K562 (cell line): ENCODE measurements around the gene LDAH. TPM values are rescaled to one million over a fixed set of nuclear protein-coding genes. Genes with fewer than 3 reads are reported as not detected.

ENCODE experiments used
- FOXA1 ChIP-seq: fragments of 450-650 bp; IDR thresholded peaks from 2 replicates; pipeline ENCODE4 v1.6.1; 2016; ENCODE audit warnings: mild to moderate bottlenecking, borderline replicate concordance
- NEUROD1 ChIP-seq: fragments of 150-350 bp; IDR thresholded peaks from 2 replicates; pipeline ENCODE4 v1.6.1; 2014; ENCODE audit warnings: borderline replicate concordance, low read length, low read depth; ENCODE audit not compliant: partially characterized antibody
- NFIX ChIP-seq: fragments of 250-450 bp; sonication (Bioruptor Pico); IDR thresholded peaks from 2 replicates; pipeline ENCODE4 v1.4.0; 2020; ENCODE audit warnings: low read depth, mild to moderate bottlenecking, moderate library complexity
- PRPF4 ChIP-seq: fragments of 200-400 bp; formaldehyde crosslinking; IDR thresholded peaks from one replicate; pipeline ENCODE4 v1.6.1; 2017; ENCODE audit warnings: low read length, low read depth, mild to moderate bottlenecking; ENCODE audit not compliant: insufficient read depth, poor library complexity, severe bottlenecking
- SMAD1 ChIP-seq: fragments of 150-350 bp; IDR thresholded peaks from 2 replicates; pipeline ENCODE4 v1.6.1; 2014; ENCODE audit warnings: low read length, low read depth; ENCODE audit not compliant: partially characterized antibody
- TAF15 ChIP-seq: fragments of 200-400 bp; formaldehyde crosslinking; IDR thresholded peaks from 2 replicates; pipeline ENCODE4 v1.6.1; 2017; ENCODE audit warnings: mild to moderate bottlenecking, low read depth, low read length, moderate library complexity
- ZBTB8A ChIP-seq: fragments of 450-650 bp; IDR thresholded peaks from 2 replicates; pipeline ENCODE4 v1.6.1; 2018; ENCODE audit warnings: mild to moderate bottlenecking, moderate library complexity; ENCODE audit not compliant: partially characterized antibody
- polyA plus RNA-seq, 8 experiments: library from polyadenylated mRNA; depleted of rRNA in 4 of 8; stranded (reverse) in 5 of 8; unstranded in 3 of 8; fragments of >200 nt; fragmentation: Nextera tagmentation in 2 of 8; fragmentation: Illumina TruSeq in 1 of 8; extraction: Ambion mirVana in 2 of 8; extraction: Trizol in 1 of 8; gene quantifications; 2 replicates each; pipeline versions ENCODE4 v1.2.1 to v1.2.3, GENCODE V29; 2011 to 2014; ENCODE audit warnings: inconsistent platforms in 1 of 8, missing spikeins in 1 of 8
- total RNA-seq, 7 experiments: library from RNA; depleted of rRNA in 6 of 7; stranded (reverse); fragments of >200 nt in 6 of 7; fragmentation: Illumina TruSeq in 2 of 7; extraction: Trizol in 2 of 7; gene quantifications; 2 replicates each; pipeline versions ENCODE4 v1.2.1 to v1.2.3, GENCODE V29; 2011 to 2021; ENCODE audit warnings: low replicate concordance in 1 of 7
- TF ChIP-seq, protein P1 (sequence below): fragments of 450-650 bp; formaldehyde crosslinking; IDR thresholded peaks from 2 replicates; pipeline ENCODE4 v1.4.0; 2022; ENCODE audit warnings: missing genetic modification characterization
- TF ChIP-seq, protein P2 (sequence below): IDR thresholded peaks from 2 replicates; pipeline ENCODE4 v1.6.1; 2014; ENCODE audit warnings: antibody characterized with exemption
- TF ChIP-seq, protein P3 (sequence below): fragments of 450-650 bp; IDR thresholded peaks from 2 replicates; pipeline ENCODE4 v1.6.1; 2016; ENCODE audit warnings: borderline replicate concordance
- TF ChIP-seq, protein P4 (sequence below): fragments of 250-450 bp; sonication (Bioruptor Pico); IDR thresholded peaks from 2 replicates; pipeline ENCODE4 v1.5.0; 2021; ENCODE audit warnings: mild to moderate bottlenecking, moderate library complexity
- TF ChIP-seq, protein P5 (sequence below): IDR thresholded peaks from 3 replicates; pipeline ENCODE4 v1.6.1; 2011; ENCODE audit warnings: borderline replicate concordance, mild to moderate bottlenecking, moderate library complexity; ENCODE audit not compliant: insufficient read length; ENCODE audit errors: extremely low read depth

The LDAH gene
- total and polyA plus RNA-seq, 9 of the 15 experiments (the other 6 are each of a cell fraction or from before 2014, with no cell fraction given): 22.3 to 60.1 (median 40.0) TPM

DNA sequence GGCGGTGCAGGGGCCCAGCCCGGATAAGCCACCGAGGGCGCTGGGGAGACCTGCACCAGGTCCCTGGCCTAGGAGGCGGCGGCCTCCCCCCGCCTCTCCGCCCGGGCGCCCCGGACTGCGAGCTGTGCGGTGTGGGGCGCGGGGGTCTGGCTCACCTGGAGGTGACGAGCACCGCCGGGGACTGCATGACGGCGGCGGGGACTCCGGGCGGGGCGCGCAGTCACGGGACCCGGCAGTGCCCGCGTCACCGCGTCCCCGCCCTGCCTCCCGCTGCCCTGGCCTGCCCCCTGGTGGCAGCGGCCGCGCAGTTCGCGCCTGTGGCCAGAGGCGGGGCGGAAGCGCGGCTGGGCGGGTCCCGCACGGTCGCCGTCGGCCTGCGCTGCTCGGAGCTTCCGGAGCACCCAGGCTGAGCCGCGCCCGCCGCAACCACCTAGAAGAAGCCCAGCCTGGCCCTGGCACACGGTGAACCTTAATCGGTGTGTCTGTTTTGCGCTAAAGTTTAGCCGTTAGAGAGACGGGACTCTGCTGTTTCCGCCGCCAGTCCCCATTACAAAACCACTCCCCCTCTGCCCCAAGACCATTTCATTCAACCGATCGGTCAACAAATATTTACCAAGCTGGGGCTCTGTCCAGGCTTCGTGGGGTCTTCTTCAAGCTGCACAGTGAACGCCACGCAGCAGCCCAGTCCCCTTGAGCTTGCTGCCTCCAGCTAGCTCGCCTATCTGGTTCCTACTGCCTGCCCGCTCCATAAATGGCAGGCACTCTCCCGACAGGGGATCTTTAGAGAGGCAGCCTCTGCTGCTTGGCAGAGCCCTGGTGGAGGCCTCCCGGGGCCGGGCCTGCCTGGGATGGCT lies 171.8 kb downstream of the LDAH start, which contains the start of gene HS1BP3 (continued):
- no peak for TF ChIP-seq TAF15
- no peak for TF ChIP-seq PRPF4
- TF ChIP-seq, protein P1, sequence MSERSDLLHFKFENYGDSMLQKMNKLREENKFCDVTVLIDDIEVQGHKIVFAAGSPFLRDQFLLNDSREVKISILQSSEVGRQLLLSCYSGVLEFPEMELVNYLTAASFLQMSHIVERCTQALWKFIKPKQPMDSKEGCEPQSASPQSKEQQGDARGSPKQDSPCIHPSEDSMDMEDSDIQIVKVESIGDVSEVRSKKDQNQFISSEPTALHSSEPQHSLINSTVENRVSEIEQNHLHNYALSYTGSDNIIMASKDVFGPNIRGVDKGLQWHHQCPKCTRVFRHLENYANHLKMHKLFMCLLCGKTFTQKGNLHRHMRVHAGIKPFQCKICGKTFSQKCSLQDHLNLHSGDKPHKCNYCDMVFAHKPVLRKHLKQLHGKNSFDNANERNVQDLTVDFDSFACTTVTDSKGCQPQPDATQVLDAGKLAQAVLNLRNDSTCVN (CRISPR knock-in tag): no peak
- TF ChIP-seq, protein P2, sequence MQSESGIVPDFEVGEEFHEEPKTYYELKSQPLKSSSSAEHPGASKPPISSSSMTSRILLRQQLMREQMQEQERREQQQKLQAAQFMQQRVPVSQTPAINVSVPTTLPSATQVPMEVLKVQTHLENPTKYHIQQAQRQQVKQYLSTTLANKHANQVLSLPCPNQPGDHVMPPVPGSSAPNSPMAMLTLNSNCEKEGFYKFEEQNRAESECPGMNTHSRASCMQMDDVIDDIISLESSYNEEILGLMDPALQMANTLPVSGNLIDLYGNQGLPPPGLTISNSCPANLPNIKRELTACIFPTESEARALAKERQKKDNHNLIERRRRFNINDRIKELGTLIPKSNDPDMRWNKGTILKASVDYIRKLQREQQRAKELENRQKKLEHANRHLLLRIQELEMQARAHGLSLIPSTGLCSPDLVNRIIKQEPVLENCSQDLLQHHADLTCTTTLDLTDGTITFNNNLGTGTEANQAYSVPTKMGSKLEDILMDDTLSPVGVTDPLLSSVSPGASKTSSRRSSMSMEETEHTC: peak; percentile 98
- TF ChIP-seq, protein P3, sequence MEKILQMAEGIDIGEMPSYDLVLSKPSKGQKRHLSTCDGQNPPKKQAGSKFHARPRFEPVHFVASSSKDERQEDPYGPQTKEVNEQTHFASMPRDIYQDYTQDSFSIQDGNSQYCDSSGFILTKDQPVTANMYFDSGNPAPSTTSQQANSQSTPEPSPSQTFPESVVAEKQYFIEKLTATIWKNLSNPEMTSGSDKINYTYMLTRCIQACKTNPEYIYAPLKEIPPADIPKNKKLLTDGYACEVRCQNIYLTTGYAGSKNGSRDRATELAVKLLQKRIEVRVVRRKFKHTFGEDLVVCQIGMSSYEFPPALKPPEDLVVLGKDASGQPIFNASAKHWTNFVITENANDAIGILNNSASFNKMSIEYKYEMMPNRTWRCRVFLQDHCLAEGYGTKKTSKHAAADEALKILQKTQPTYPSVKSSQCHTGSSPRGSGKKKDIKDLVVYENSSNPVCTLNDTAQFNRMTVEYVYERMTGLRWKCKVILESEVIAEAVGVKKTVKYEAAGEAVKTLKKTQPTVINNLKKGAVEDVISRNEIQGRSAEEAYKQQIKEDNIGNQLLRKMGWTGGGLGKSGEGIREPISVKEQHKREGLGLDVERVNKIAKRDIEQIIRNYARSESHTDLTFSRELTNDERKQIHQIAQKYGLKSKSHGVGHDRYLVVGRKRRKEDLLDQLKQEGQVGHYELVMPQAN: no peak
- TF ChIP-seq, protein P4, sequence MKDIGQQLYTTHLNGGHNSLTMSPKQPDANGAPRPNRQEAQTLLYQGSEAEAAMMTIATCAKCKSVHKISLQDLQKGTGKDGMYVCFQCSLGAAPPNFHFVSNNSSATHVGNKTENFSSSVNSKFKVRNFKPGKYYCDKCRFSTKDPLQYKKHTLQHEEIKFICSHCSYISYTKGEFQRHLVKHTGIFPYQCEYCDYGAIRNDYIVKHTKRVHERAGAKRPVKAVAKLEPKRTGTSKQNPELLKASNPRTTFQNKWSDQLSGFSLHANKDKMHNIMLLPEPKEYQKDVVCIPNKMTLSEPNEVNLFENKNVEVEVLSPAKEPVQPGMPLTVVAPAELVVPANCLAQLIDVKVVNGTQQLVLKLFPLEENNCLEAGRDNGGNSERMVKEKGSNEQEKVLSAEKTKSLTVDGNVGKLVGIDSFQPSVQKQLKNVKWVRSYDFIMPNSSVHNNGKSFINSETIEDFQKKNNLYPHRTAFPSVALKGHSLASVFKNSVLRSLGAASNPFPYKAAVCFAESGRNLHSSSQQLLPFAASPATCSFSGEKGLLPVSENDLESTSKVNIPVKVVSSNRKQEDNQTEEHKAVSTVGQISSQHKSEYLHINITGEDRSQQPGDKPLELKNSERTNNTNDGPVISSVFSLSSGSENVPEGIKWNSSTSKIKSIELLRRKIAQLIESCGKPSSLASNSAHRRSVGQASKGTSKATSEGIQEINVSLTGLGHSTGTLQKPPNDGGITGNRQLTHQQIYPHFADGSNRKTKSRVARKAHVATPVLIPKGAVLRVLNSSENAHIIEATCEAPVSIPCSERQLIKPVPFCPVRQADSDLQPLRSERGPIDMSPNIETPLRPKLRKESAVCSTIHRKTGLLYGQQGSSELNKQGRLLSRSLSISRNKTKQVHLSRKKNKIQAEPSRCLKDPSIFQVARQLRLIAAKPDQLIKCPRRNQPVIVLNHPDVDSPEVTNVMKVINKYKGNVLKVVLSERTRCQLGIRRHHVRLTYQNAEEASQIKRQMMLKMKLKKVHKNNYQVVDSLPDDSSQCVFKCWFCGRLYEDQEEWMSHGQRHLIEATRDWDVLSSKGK: no peak
- no peak for TF ChIP-seq ZBTB8A
- TF ChIP-seq FOXA1: no peak
- TF ChIP-seq NFIX: no peak
- TF ChIP-seq SMAD1: no peak
- peak; percentile 51 for TF ChIP-seq NEUROD1
- TF ChIP-seq, protein P5, sequence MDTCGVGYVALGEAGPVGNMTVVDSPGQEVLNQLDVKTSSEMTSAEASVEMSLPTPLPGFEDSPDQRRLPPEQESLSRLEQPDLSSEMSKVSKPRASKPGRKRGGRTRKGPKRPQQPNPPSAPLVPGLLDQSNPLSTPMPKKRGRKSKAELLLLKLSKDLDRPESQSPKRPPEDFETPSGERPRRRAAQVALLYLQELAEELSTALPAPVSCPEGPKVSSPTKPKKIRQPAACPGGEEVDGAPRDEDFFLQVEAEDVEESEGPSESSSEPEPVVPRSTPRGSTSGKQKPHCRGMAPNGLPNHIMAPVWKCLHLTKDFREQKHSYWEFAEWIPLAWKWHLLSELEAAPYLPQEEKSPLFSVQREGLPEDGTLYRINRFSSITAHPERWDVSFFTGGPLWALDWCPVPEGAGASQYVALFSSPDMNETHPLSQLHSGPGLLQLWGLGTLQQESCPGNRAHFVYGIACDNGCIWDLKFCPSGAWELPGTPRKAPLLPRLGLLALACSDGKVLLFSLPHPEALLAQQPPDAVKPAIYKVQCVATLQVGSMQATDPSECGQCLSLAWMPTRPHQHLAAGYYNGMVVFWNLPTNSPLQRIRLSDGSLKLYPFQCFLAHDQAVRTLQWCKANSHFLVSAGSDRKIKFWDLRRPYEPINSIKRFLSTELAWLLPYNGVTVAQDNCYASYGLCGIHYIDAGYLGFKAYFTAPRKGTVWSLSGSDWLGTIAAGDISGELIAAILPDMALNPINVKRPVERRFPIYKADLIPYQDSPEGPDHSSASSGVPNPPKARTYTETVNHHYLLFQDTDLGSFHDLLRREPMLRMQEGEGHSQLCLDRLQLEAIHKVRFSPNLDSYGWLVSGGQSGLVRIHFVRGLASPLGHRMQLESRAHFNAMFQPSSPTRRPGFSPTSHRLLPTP: no peak
